ENCODE data around the gene MYBPHL. TPM values are rescaled to one million over a fixed set of nuclear protein-coding genes. Genes with fewer than 3 reads are reported as not detected.

Gene MYBPHL
- total RNA-seq, 3 donors from 2014 or later (not counting 1 experiment from before 2014, with no cell fraction given) = not detected

- Mint-ChIP-seq H3K4me1 (peaks cover 0 to 30% of the 10 kb centered on the region in 2 donors), H3K27ac (no peak overlapping the region), H3K4me3 (no peak overlapping the region), H3K9me3 (no peaks in the 10 kb centered on the region), H3K36me3 (no peaks in the 10 kb centered on the region), H3K27me3 (ENCODE audit: low read depth in 2 of 2) (no peaks in the 10 kb centered on the region)
- no peak overlapping the region for H3K27ac ChIP-seq (ENCODE audit: low read length)
- no peak for TF ChIP-seq CTCF (IDR thresholded peaks at IDR 0.05)
- ATAC-seq = no peak
- no peaks in the 10 kb centered on the region for H3K36me3 ChIP-seq (ENCODE audit: control insufficient read depth, insufficient read depth, low read length)
- peaks cover 12% of the 10 kb centered on the region for H3K4me1 ChIP-seq (ENCODE audit: control insufficient read depth, insufficient read depth, low read length)
- no peak for DNase-seq
- no peak overlapping the region for H3K4me3 ChIP-seq (ENCODE audit: low read length)
- no peaks in the 10 kb centered on the region for H3K9me3 ChIP-seq (ENCODE audit: control insufficient read depth, insufficient read depth, low read length)
- H3K27me3 ChIP-seq (ENCODE audit: control insufficient read depth, insufficient read depth, low read length) = no peaks in the 10 kb centered on the region
- WGBS (ENCODE audit: insufficient coverage) = 96% methylated on average over 69 of the region's 69 CpGs
- intact Hi-C loops (cut with micrococcal nuclease) = no loop called here
Observed at GRCh38 chr1:109258481-109259466, 48.0 kb downstream of the MYBPHL start.

GRCh38 chr1:109257682-109258421, 49.0 kb downstream of the MYBPHL start:
- Histone ChIP-seq H3K4me3 (ENCODE audit: low read length) (no peak overlapping the region), H3K27ac (ENCODE audit: low read length) (no peak overlapping the region), H3K9me3 (ENCODE audit: control insufficient read depth, insufficient read depth, low read length) (no peaks in the 10 kb centered on the region), H3K4me1 (ENCODE audit: control insufficient read depth, insufficient read depth, low read length) (peaks cover 12% of the 10 kb centered on the region), H3K27me3 (ENCODE audit: control insufficient read depth, insufficient read depth, low read length) (no peaks in the 10 kb centered on the region), H3K36me3 (ENCODE audit: control insufficient read depth, insufficient read depth, low read length) (no peaks in the 10 kb centered on the region)
- no peak overlapping the region for H3K27ac Mint-ChIP-seq
- H3K4me1 Mint-ChIP-seq = peaks cover 0 to 33% of the 10 kb centered on the region in 2 donors
- ATAC-seq (no peak), DNase-seq (no peak)
- H3K9me3 Mint-ChIP-seq = no peaks in the 10 kb centered on the region
- no peak overlapping the region for H3K4me3 Mint-ChIP-seq
- no peaks in the 10 kb centered on the region for H3K36me3 Mint-ChIP-seq
- 80% methylated on average over 14 of the region's 15 CpGs for WGBS (ENCODE audit: insufficient coverage)
- intact Hi-C loops (cut with micrococcal nuclease) = no loop called here
- no peaks in the 10 kb centered on the region for H3K27me3 Mint-ChIP-seq (ENCODE audit: low read depth in 2 of 2)
- no peak for TF ChIP-seq CTCF (IDR thresholded peaks at IDR 0.05)

- no peak overlapping the region for H3K27ac Mint-ChIP-seq
Observed at GRCh38 chr1:109256971-109257681, 49.7 kb downstream of the MYBPHL start.

More at GRCh38 chr1:109256971-109257681, 49.7 kb downstream of the MYBPHL start:
- WGBS (ENCODE audit: insufficient coverage) = 82% methylated on average over 3 of the region's 5 CpGs
- Mint-ChIP-seq H3K27me3 (ENCODE audit: low read depth in 2 of 2) (no peaks in the 10 kb centered on the region), H3K9me3 (no peaks in the 10 kb centered on the region), H3K36me3 (no peaks in the 10 kb centered on the region), H3K4me3 (no peak overlapping the region), H3K4me1 (peaks cover 0 to 38% of the 10 kb centered on the region in 2 donors)
- intact Hi-C loops (cut with micrococcal nuclease) = no loop called here
- no peaks in the 10 kb centered on the region for H3K9me3 ChIP-seq (ENCODE audit: control insufficient read depth, insufficient read depth, low read length)
- no peak for DNase-seq
- no peak overlapping the region for H3K27ac ChIP-seq (ENCODE audit: low read length)
- no peak for ATAC-seq
- no peaks in the 10 kb centered on the region for H3K36me3 ChIP-seq (ENCODE audit: control insufficient read depth, insufficient read depth, low read length)
- H3K4me1 ChIP-seq (ENCODE audit: control insufficient read depth, insufficient read depth, low read length) = peaks cover 12% of the 10 kb centered on the region
- no peak for TF ChIP-seq CTCF (IDR thresholded peaks at IDR 0.05)
- H3K4me3 ChIP-seq (ENCODE audit: low read length) = no peak overlapping the region
- no peaks in the 10 kb centered on the region for H3K27me3 ChIP-seq (ENCODE audit: control insufficient read depth, insufficient read depth, low read length)
